ENCODE results near the gene FBRSL1.

The FBRSL1 gene

GRCh38 chr12:132508491-132508740 lies 18.5 kb downstream of the FBRSL1 start:
- TF ChIP-seq, protein P1, sequence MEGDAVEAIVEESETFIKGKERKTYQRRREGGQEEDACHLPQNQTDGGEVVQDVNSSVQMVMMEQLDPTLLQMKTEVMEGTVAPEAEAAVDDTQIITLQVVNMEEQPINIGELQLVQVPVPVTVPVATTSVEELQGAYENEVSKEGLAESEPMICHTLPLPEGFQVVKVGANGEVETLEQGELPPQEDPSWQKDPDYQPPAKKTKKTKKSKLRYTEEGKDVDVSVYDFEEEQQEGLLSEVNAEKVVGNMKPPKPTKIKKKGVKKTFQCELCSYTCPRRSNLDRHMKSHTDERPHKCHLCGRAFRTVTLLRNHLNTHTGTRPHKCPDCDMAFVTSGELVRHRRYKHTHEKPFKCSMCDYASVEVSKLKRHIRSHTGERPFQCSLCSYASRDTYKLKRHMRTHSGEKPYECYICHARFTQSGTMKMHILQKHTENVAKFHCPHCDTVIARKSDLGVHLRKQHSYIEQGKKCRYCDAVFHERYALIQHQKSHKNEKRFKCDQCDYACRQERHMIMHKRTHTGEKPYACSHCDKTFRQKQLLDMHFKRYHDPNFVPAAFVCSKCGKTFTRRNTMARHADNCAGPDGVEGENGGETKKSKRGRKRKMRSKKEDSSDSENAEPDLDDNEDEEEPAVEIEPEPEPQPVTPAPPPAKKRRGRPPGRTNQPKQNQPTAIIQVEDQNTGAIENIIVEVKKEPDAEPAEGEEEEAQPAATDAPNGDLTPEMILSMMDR (IDR thresholded peaks at IDR 0.05; ENCODE audit: insufficient read depth, low read length): no peak
- no peak for TF ChIP-seq SPI1 (IDR thresholded peaks at IDR 0.05; ENCODE audit: borderline replicate concordance, low read depth)
- no peak for TF ChIP-seq GABPA (IDR thresholded peaks at IDR 0.05; ENCODE audit: low read depth)
- no peak for TF ChIP-seq REST (IDR thresholded peaks at IDR 0.05; ENCODE audit: insufficient replicate concordance, low read depth)
- no peak for TF ChIP-seq POLR2AphosphoS5 (IDR thresholded peaks at IDR 0.05; ENCODE audit: low read depth)
- Histone ChIP-seq H3K27ac (replicated peaks) (no peak overlapping the region), H3K4me3 (replicated peaks; ENCODE audit: insufficient read depth, low read length) (no peak overlapping the region), H3K27me3 (ENCODE audit: insufficient read depth, poor library complexity, severe bottlenecking) (no peaks in the 10 kb centered on the region)
- no peak for DNase-seq (ENCODE audit: low read depth in 1 of 2, low spot score in 1 of 2)

DNA sequence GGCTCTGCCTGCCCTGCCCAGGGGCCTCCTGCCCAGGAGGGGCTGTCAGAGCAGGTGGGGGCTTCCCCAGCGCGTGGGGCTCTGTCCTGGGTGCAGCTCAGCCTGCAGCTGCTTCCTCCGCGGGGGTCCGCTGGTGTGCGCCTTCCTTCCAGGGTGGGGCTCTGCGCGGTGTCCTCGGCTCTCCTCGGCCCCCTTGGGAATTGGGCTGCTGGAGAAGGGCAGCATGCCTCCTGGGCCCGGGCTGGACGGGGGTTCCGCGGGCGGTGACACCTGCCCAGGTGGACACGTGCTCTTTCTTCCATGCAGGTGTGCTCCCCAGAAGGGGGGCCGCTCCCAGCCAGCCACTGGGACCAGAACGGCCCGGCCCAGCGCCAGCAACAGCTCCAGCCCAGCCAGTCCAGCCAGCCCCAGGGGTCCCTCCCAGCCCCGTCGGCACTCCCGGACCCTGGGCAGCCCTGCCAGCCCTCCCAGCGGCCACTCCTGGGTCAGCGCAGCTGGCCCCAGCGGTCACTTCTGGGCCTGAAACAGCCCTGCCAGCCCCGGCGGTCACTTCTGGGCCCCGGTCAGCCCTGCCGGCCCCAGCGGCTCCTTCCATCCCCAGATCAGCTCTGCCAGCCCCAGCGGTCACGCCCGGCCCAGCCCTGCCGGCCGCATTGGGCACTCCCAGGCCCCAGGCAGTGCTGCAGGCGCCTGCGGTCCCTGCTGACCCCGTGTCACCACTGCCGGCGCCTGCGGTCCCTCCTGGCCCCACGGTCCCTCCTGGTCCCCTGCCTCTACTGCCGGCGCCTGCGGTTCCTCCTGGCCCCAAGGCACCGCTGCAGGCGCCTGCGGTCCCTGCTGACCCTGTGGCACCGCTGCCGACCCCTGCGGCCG lies 19.1 kb downstream of the FBRSL1 start:
- Histone ChIP-seq H3K27me3 (ENCODE audit: insufficient read depth, poor library complexity, severe bottlenecking) (no peaks in the 10 kb centered on the region), H3K27ac (replicated peaks) (no peak overlapping the region), H3K4me3 (replicated peaks; ENCODE audit: insufficient read depth, low read length) (no peak overlapping the region)
- TF ChIP-seq, protein P1 (IDR thresholded peaks at IDR 0.05; ENCODE audit: insufficient read depth, low read length): no peak
- TF ChIP-seq SPI1 (IDR thresholded peaks at IDR 0.05; ENCODE audit: borderline replicate concordance, low read depth): no peak
- TF ChIP-seq POLR2AphosphoS5 (IDR thresholded peaks at IDR 0.05; ENCODE audit: low read depth): no peak
- no peak for TF ChIP-seq REST (IDR thresholded peaks at IDR 0.05; ENCODE audit: insufficient replicate concordance, low read depth)
- TF ChIP-seq GABPA (IDR thresholded peaks at IDR 0.05; ENCODE audit: low read depth): no peak
- DNase-seq (ENCODE audit: low read depth in 1 of 2, low spot score in 1 of 2): no peak

DNA sequence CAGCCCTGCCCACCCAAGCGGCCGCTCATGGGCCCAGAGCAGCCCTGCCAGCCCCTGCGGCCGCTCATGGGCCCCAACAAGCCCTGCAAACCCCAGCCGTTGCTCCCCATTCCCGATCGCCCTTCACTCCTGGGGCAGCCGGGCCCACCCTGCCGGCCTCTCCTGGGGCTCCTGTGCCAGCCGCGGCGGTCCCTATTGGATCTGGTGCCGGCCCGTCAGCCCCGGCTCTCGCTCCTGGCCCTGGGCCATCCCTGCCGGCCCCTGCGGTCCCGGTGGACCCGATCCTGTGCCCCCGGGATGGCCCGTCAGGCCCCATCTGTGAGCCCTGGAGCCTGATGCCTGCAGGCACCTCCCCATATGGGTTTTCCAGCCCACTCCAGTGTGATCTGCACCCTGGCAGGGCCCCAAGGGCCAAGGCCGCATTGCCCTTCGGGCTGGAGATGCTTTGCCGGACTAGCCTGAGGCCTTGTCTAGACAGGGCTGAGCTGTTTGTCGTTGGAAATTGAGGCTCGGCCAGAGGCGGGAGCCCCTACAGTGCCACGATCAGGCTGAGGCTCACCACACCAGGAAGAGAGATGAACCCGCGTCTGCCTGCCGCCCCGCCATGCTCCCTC lies 20.3 kb downstream of the FBRSL1 start:
- Histone ChIP-seq H3K27ac (replicated peaks) (no peak overlapping the region), H3K27me3 (ENCODE audit: insufficient read depth, poor library complexity, severe bottlenecking) (no peaks in the 10 kb centered on the region), H3K4me3 (replicated peaks; ENCODE audit: insufficient read depth, low read length) (no peak overlapping the region)
- TF ChIP-seq, protein P1 (IDR thresholded peaks at IDR 0.05; ENCODE audit: insufficient read depth, low read length): no peak
- TF ChIP-seq SPI1 (IDR thresholded peaks at IDR 0.05; ENCODE audit: borderline replicate concordance, low read depth): no peak
- TF ChIP-seq POLR2AphosphoS5 (IDR thresholded peaks at IDR 0.05; ENCODE audit: low read depth): no peak
- no peak for TF ChIP-seq GABPA (IDR thresholded peaks at IDR 0.05; ENCODE audit: low read depth)
- no peak for TF ChIP-seq REST (IDR thresholded peaks at IDR 0.05; ENCODE audit: insufficient replicate concordance, low read depth)
- DNase-seq (ENCODE audit: low read depth in 1 of 2, low spot score in 1 of 2): no peak

All from HL-60 (cell line).